Activated naive CD8-positive, alpha-beta T cell treated with anti-CD3 and anti-CD28 coated beads, Interleukin-2, amount 50 U/mL, for 24 hours (primary cell): ENCODE data around the gene OPRM1.
"Not testable (repeated sequence)": the region's sequence is repeated elsewhere in the genome, so short reads cannot be mapped to it uniquely, and the experiment has no call there.

Source experiments
- ATAC-seq: fragments of 150-1000 bp; cut with Tn5 transposase; one replicate; pipeline ENCODE4 v1.10.0; 2021
- DNase-seq: peaks from one replicate; pipeline ENCODE4 v3.0.0; 2021
- H3K27ac Mint-ChIP-seq: one replicate; pipeline ENCODE4 v1.8.0; 2021; ENCODE audit warnings: mild to moderate bottlenecking, mixed read lengths
- H3K27me3 Mint-ChIP-seq: one replicate; pipeline ENCODE4 v1.8.0; 2021; ENCODE audit warnings: mixed read lengths
- H3K36me3 Mint-ChIP-seq: one replicate; pipeline ENCODE4 v1.8.0; 2021; ENCODE audit warnings: low read depth, mixed read lengths
- H3K4me1 Mint-ChIP-seq: one replicate; pipeline ENCODE4 v1.8.0; 2021; ENCODE audit warnings: mixed read lengths
- H3K4me3 Mint-ChIP-seq: one replicate; pipeline ENCODE4 v1.8.0; 2021; ENCODE audit warnings: mild to moderate bottlenecking, moderate library complexity, mixed read lengths
- H3K9me3 Mint-ChIP-seq: one replicate; pipeline ENCODE4 v1.8.0; 2021; ENCODE audit warnings: mixed read lengths

The OPRM1 gene

DNA sequence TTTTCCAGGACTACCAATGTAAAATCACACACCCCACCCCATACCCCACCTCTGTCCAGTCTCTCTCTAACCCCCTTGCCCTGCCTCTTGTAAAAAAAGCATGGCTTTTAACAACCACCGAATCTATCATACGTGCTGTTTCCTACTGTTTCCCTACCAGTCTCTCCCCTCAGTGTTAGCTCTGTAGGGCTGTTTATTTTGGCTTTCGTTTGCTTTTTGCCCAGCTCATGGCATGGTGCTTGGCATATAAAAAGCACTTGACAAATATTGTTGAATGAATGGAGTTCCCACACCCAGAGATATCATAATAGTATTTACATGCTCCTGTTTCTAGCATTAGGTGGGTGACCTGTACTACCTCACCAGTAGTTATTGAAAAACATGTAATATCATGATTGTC, 148.2 kb downstream of the OPRM1 start:
- no peaks in the 10 kb centered on the region for H3K27me3 Mint-ChIP-seq

GRCh38 chr6:154187714-154188113, 148.7 kb downstream of the OPRM1 start:
- peak; percentile 43 for ATAC-seq
- no peaks in the 10 kb centered on the region for H3K27me3 Mint-ChIP-seq
- H3K4me1 Mint-ChIP-seq = peaks cover 36% of the 10 kb centered on the region
- no peak overlapping the region for H3K27ac Mint-ChIP-seq
- H3K4me3 Mint-ChIP-seq = no peak overlapping the region
- peaks cover 1% of the 10 kb centered on the region for H3K9me3 Mint-ChIP-seq
- peaks cover 27% of the 10 kb centered on the region for H3K36me3 Mint-ChIP-seq
- no peak for DNase-seq

More for the DNA sequence above, 148.2 kb downstream of the OPRM1 start:
- Mint-ChIP-seq H3K4me3 (no peak overlapping the region), H3K27ac (no peak overlapping the region), H3K9me3 (peaks cover 3% of the 10 kb centered on the region), H3K36me3 (peaks cover 26% of the 10 kb centered on the region), H3K4me1 (peaks cover 36% of the 10 kb centered on the region)
- no peak for ATAC-seq
- DNase-seq = no peak

- Mint-ChIP-seq H3K4me1 (peaks cover 37% of the 10 kb centered on the region), H3K27me3 (no peaks in the 10 kb centered on the region), H3K27ac (no peak overlapping the region), H3K36me3 (peaks cover 35% of the 10 kb centered on the region), H3K4me3 (no peak overlapping the region), H3K9me3 (peaks cover 5% of the 10 kb centered on the region)
- DNase-seq (no peak), ATAC-seq (no peak)
Observed at GRCh38 chr6:154196333-154196885, 157.4 kb downstream of the OPRM1 start.

DNA sequence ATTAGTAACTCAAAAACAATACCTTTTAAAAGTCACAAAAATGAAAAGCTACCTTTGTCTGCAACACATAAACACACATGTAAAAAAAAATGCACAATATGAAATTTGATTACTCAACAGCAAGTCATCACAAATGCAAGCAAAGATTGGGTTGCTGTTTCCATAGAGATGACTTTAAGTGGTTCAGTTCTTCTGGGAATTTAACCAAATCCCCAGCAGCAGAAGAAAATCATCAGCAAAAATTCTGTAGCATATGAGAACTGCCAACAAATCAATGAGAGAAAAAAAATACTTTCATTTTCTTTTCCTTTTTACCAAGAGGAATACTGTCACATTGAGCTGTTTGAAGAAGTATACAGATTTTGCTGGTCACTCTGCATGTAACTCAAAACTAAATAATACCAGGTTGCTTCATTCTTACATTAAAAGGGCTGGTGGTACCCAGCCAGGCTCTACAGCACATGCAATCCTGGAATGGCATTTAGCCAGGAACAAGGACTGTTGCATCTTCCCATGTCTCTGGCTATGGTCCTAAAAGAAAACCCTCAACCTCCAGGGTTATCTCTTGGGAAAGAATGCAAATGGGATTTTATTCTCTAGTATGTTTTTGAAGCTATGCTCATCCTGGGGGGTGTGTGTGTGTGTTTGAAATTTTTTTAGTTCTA, 158.3 kb downstream of the OPRM1 start:
- DNase-seq = no peak
- Mint-ChIP-seq H3K4me1 (peaks cover 40% of the 10 kb centered on the region), H3K9me3 (peaks cover 9% of the 10 kb centered on the region), H3K36me3 (peaks cover 41% of the 10 kb centered on the region), H3K4me3 (peak overlapping the region; percentile 5), H3K27me3 (no peaks in the 10 kb centered on the region), H3K27ac (no peak overlapping the region)
- peak; percentile 40 for ATAC-seq

DNA sequence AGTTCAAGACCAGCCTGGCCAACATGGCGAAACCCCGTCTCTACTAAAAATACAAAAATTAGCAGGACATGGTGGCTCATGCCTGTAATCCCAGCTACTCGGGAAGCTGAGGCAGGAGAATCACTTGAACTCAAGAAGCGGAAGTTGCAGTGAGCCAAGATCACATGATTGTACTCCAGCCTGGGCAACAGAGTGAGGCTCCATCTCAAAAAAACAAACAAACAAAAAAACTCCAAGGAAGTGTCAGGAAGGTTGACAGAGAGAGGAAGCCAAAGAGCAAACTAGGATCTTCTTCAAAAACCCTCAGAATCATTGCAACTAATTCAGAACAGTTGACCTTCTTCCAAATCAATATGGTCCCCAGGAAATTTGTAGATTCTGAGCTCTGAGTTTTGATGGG, 162.6 kb downstream of the OPRM1 start:
- H3K4me1 Mint-ChIP-seq = peaks cover 42% of the 10 kb centered on the region

DNA sequence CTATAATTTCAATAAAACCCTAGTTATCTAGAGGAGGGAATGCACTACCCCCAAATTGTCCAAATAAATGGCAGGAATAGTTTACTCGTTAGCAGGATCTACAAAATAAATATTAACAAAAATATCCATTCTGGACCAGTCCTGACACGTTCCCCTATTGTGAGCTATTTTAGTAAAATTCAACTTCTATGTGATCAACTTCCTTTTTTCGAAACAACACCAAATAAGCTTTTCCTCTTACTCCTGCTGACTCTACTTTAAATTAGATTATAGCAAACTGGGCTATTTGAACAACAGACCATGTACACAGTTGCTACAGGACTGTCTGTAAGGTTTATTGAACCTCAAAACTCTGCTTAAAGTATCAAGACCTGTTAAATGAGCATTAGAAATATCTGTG, 163.3 kb downstream of the OPRM1 start:
- Mint-ChIP-seq H3K27me3 (no peaks in the 10 kb centered on the region), H3K4me1 (peaks cover 35% of the 10 kb centered on the region), H3K36me3 (peaks cover 42% of the 10 kb centered on the region), H3K9me3 (peaks cover 4% of the 10 kb centered on the region), H3K4me3 (no peak overlapping the region), H3K27ac (no peak overlapping the region)
- ATAC-seq (no peak), DNase-seq (no peak)

More for the DNA sequence above, 162.6 kb downstream of the OPRM1 start:
- not testable (repeated sequence) for H3K27me3 Mint-ChIP-seq, ATAC-seq, H3K9me3 Mint-ChIP-seq, DNase-seq, H3K4me3 Mint-ChIP-seq, H3K27ac Mint-ChIP-seq
- peaks cover 39% of the 10 kb centered on the region for H3K36me3 Mint-ChIP-seq

- Mint-ChIP-seq H3K4me3 (no peak overlapping the region), H3K36me3 (peaks cover 45% of the 10 kb centered on the region), H3K27ac (no peak overlapping the region), H3K27me3 (no peaks in the 10 kb centered on the region), H3K9me3 (peaks cover 4% of the 10 kb centered on the region), H3K4me1 (peaks cover 29% of the 10 kb centered on the region)
- DNase-seq (no peak), ATAC-seq (no peak)
Observed at GRCh38 chr6:154202958-154203357, 163.9 kb downstream of the OPRM1 start.

GRCh38 chr6:154206141-154206540, 167.1 kb downstream of the OPRM1 start:
- Mint-ChIP-seq H3K4me3 (no peak overlapping the region), H3K27me3 (no peaks in the 10 kb centered on the region), H3K9me3 (peaks cover 4% of the 10 kb centered on the region), H3K4me1 (peaks cover 31% of the 10 kb centered on the region), H3K36me3 (peaks cover 38% of the 10 kb centered on the region), H3K27ac (no peak overlapping the region)
- ATAC-seq (no peak), DNase-seq (no peak)

GRCh38 chr6:154206996-154207395, 168.0 kb downstream of the OPRM1 start:
- no peak for ATAC-seq
- Mint-ChIP-seq H3K36me3 (peaks cover 29% of the 10 kb centered on the region), H3K27me3 (no peaks in the 10 kb centered on the region), H3K4me3 (no peak overlapping the region), H3K9me3 (no peaks in the 10 kb centered on the region), H3K4me1 (peaks cover 26% of the 10 kb centered on the region), H3K27ac (no peak overlapping the region)
- no peak for DNase-seq

GRCh38 chr6:154209555-154209954, 170.5 kb downstream of the OPRM1 start:
- Mint-ChIP-seq H3K27ac (no peak overlapping the region), H3K4me1 (peaks cover 27% of the 10 kb centered on the region), H3K27me3 (no peaks in the 10 kb centered on the region), H3K9me3 (no peaks in the 10 kb centered on the region), H3K36me3 (peaks cover 24% of the 10 kb centered on the region), H3K4me3 (no peak overlapping the region)
- no peak for DNase-seq
- no peak for ATAC-seq

GRCh38 chr6:154210678-154211077, 171.6 kb downstream of the OPRM1 start:
- peaks cover 32% of the 10 kb centered on the region for H3K4me1 Mint-ChIP-seq
- no peaks in the 10 kb centered on the region for H3K9me3 Mint-ChIP-seq
- H3K36me3 Mint-ChIP-seq = peaks cover 23% of the 10 kb centered on the region
- DNase-seq (no peak), ATAC-seq (no peak)
- no peaks in the 10 kb centered on the region for H3K27me3 Mint-ChIP-seq
- no peak overlapping the region for H3K27ac Mint-ChIP-seq
- no peak overlapping the region for H3K4me3 Mint-ChIP-seq

- H3K9me3 Mint-ChIP-seq = no peaks in the 10 kb centered on the region
- no peak for DNase-seq
- no peak overlapping the region for H3K4me3 Mint-ChIP-seq
- H3K27me3 Mint-ChIP-seq = no peaks in the 10 kb centered on the region
- no peak overlapping the region for H3K27ac Mint-ChIP-seq
- H3K36me3 Mint-ChIP-seq = peaks cover 9% of the 10 kb centered on the region
- H3K4me1 Mint-ChIP-seq = peaks cover 43% of the 10 kb centered on the region
- no peak for ATAC-seq
Observed at GRCh38 chr6:154213782-154214181, 174.7 kb downstream of the OPRM1 start.

GRCh38 chr6:154218301-154218700, 179.3 kb downstream of the OPRM1 start:
- ATAC-seq = no peak
- H3K36me3 Mint-ChIP-seq = peaks cover 10% of the 10 kb centered on the region
- H3K27ac Mint-ChIP-seq = peak overlapping the region; percentile 39
- no peaks in the 10 kb centered on the region for H3K9me3 Mint-ChIP-seq
- no peak for DNase-seq
- no peaks in the 10 kb centered on the region for H3K27me3 Mint-ChIP-seq
- H3K4me3 Mint-ChIP-seq = peak overlapping the region; percentile 4
- peaks cover 63% of the 10 kb centered on the region for H3K4me1 Mint-ChIP-seq

DNA sequence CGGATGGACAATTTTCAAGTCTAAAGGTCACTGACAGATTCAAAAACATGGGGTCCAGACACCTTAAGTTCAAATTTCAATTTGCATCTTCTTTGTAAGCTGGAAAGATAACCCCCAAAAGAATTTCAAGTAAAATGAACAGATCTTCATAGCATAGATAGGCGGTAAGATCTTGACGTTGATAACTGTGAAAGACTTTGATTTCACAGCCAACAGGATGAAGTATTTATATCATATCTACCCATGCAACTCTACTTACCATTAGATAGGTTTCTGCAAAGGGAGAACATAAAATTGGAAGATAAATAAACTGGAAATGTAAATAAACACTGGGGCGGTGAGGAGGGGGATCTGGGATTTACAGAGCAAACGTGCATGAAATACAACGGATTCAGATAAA, 179.7 kb downstream of the OPRM1 start:
- Mint-ChIP-seq H3K36me3 (peaks cover 10% of the 10 kb centered on the region), H3K4me1 (peaks cover 63% of the 10 kb centered on the region), H3K27ac (peak overlapping the region; percentile 38), H3K9me3 (no peaks in the 10 kb centered on the region), H3K27me3 (no peaks in the 10 kb centered on the region), H3K4me3 (no peak overlapping the region)
- ATAC-seq = no peak
- DNase-seq = no peak

DNA sequence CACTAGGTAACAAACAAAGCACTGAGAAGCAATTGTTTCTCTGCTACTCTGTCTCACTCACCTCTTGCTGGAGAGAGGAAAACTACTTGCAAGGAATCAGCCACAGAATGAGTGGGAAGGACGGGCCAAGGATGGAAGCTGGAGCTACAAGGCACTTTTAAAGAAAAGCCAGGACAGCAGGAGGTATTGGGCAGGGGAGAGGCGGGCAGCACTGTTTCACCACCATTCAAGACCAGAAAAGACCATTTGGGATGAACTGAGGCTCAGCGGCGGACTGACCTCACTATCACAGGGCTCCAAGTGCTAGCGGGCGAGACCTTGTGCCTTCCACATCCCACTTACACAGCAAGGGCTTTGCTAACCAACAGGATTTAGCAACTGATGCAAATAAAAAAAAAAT, 180.2 kb downstream of the OPRM1 start:
- peaks cover 10% of the 10 kb centered on the region for H3K36me3 Mint-ChIP-seq
- ATAC-seq = no peak

More for the DNA sequence above, 180.2 kb downstream of the OPRM1 start:
- H3K4me1 Mint-ChIP-seq = peaks cover 63% of the 10 kb centered on the region
- no peaks in the 10 kb centered on the region for H3K27me3 Mint-ChIP-seq
- no peak for DNase-seq
- H3K4me3 Mint-ChIP-seq = no peak overlapping the region
- H3K27ac Mint-ChIP-seq = peak overlapping the region; percentile 38
- no peaks in the 10 kb centered on the region for H3K9me3 Mint-ChIP-seq
